Stimulated activated CD4-positive, alpha-beta T cell treated with anti-CD3 and anti-CD28 coated beads, Interleukin-1b, Interleukin-23, amount 100 ng/mL, for 24 hours (primary cell): ENCODE data around the gene MRPL38.
A peak's percentile ranks its signal among the peaks of the same experiment; 100 is the strongest.
"Not testable (repeated sequence)": the region's sequence is repeated elsewhere in the genome, so short reads cannot be mapped to it uniquely, and the experiment has no call there.

Experiments
- DNase-seq, 4 experiments: peaks; one replicate each; pipeline ENCODE4 v3.0.0-alpha.2; 2020; ENCODE audit warnings: low read depth in 4 of 4, low spot score in 1 of 4

MRPL38 gene

GRCh38 chr17:75897160-75898019 is 7.3 kb downstream of the MRPL38 start:
- no peak for DNase-seq

GRCh38 chr17:75896415-75897159 is 8.1 kb downstream of the MRPL38 start, which contains the start of gene TRIM65:
TRIM65 (minus strand) TSS chr17:75896951; CDS start chr17:75896937, 14 bp downstream.
- peak in 3 of 4 experiments; percentile 66 to 71 (median 71) for DNase-seq

GRCh38 chr17:75895370-75896155 is 9.1 kb downstream of the MRPL38 start:
- no peak for DNase-seq

- DNase-seq: no peak
These were observed 10.5 kb downstream of the MRPL38 start for GRCh38 chr17:75894049-75894733.

- DNase-seq: no peak
These were observed 11.2 kb downstream of the MRPL38 start for GRCh38 chr17:75893305-75894048.

- DNase-seq: no peak
These were observed 12.0 kb downstream of the MRPL38 start for GRCh38 chr17:75892556-75893224.

- no peak for DNase-seq
These were observed 12.8 kb downstream of the MRPL38 start for GRCh38 chr17:75891605-75892555.

GRCh38 chr17:75891022-75891604 is 13.6 kb downstream of the MRPL38 start:
- DNase-seq: no peak

GRCh38 chr17:75889454-75889853 is 15.2 kb downstream of the MRPL38 start:
- DNase-seq: no peak

GRCh38 chr17:75888484-75888883 is 16.2 kb downstream of the MRPL38 start:
- DNase-seq: no peak

GRCh38 chr17:75885860-75886259 is 18.8 kb downstream of the MRPL38 start:
- not testable (repeated sequence) for DNase-seq

- no peak for DNase-seq
These were observed 19.3 kb downstream of the MRPL38 start for GRCh38 chr17:75885431-75885830.

GRCh38 chr17:75881678-75882454 is 22.8 kb downstream of the MRPL38 start:
- no peak for DNase-seq

- no peak for DNase-seq
These were observed 24.4 kb downstream of the MRPL38 start for GRCh38 chr17:75880266-75880665.

GRCh38 chr17:75878174-75878998 is 26.3 kb downstream of the MRPL38 start, which contains the start of gene TRIM47:
TRIM47 (minus strand) TSS chr17:75878581; CDS start chr17:75878548, 33 bp downstream.
- no peak for DNase-seq

GRCh38 chr17:75877752-75878173 is 26.9 kb downstream of the MRPL38 start:
- peak in 3 of 4 experiments; percentile 37 to 62 (median 39) for DNase-seq
